ENCODE data around the gene CTNNA2. TPM values are rescaled to one million over a fixed set of nuclear protein-coding genes. Genes with fewer than 3 reads are reported as not detected.

The CTNNA2 gene
- total RNA-seq, 1 experiment from 2014 or later, result 5.5 TPM

DNA sequence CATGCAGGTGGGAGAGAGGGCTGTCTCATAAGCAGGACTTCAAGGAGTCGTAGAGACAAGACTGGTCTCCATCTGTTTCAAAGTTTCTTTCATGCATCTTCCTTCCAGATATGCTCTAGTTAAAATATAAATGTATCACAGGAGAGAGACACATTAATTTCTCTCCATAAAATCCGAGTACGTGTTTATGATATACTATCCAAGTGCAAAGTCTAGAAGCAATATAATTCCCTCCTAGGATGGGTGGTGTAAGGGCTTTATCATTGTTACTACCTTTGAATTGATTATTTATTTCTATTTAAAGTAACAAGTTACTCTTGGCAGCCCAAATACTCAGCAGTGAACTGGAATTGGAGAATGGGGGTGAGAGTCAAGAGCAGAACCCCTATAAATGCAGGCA, 619.4 kb downstream of the CTNNA2 start:
- Mint-ChIP-seq H3K27me3 (ENCODE audit: low read depth) (peaks cover 12% of the 10 kb centered on the region), H3K36me3 (ENCODE audit: insufficient read depth in 1 of 3, low read depth in 3 of 3) (no peaks in the 10 kb centered on the region; a peak in 2 of 7 replicates), H3K27ac (no peak overlapping the region; a peak in 1 of 7 replicates), H3K4me3 (no peak overlapping the region), H3K9me3 (peaks cover 4 to 6% of the 10 kb centered on the region in 2 experiments; a peak in 3 of 5 replicates), H3K4me1 (peaks cover 11 to 24% of the 10 kb centered on the region in 2 experiments)
- no peak overlapping the region for H2BK12ac ChIP-seq (ENCODE audit: insufficient read length, low read depth, low read length)
- TF ChIP-seq, protein P1, sequence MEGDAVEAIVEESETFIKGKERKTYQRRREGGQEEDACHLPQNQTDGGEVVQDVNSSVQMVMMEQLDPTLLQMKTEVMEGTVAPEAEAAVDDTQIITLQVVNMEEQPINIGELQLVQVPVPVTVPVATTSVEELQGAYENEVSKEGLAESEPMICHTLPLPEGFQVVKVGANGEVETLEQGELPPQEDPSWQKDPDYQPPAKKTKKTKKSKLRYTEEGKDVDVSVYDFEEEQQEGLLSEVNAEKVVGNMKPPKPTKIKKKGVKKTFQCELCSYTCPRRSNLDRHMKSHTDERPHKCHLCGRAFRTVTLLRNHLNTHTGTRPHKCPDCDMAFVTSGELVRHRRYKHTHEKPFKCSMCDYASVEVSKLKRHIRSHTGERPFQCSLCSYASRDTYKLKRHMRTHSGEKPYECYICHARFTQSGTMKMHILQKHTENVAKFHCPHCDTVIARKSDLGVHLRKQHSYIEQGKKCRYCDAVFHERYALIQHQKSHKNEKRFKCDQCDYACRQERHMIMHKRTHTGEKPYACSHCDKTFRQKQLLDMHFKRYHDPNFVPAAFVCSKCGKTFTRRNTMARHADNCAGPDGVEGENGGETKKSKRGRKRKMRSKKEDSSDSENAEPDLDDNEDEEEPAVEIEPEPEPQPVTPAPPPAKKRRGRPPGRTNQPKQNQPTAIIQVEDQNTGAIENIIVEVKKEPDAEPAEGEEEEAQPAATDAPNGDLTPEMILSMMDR (conservative IDR thresholded peaks at IDR 0.05), result no peak
- H3K4me1 ChIP-seq (ENCODE audit: insufficient read depth, low read length), result peaks cover 8% of the 10 kb centered on the region; the same call in 1 of the 2 replicates
- no peak overlapping the region for H2BK120ac ChIP-seq (ENCODE audit: low read depth, low read length, poor library complexity, severe bottlenecking)
- H3K14ac ChIP-seq (ENCODE audit: insufficient read depth, low read length), result no peak overlapping the region
- H3K27ac ChIP-seq (ENCODE audit: insufficient read length, low read depth, low read length), result no peak overlapping the region
- DNase-seq, result no peak
- no peak overlapping the region for H4K8ac ChIP-seq (replicated peaks; ENCODE audit: insufficient read length, low read depth, low read length)
- H2AFZ ChIP-seq (ENCODE audit: low read length), result no peak overlapping the region
- H2BK15ac ChIP-seq (ENCODE audit: low read depth, low read length), result no peak overlapping the region
- no peak overlapping the region for H3K4me2 ChIP-seq (ENCODE audit: insufficient read depth, insufficient read length, low read length)
- no peak overlapping the region for H3K56ac ChIP-seq (ENCODE audit: insufficient read length, low read depth, low read length)
- H4K91ac ChIP-seq (ENCODE audit: insufficient read length, low read depth, low read length), result no peak overlapping the region
- no peak overlapping the region for H2AK5ac ChIP-seq (ENCODE audit: insufficient read length, low read length)
- no peaks in the 10 kb centered on the region for H3K23me2 ChIP-seq (ENCODE audit: insufficient read length, low read depth, low read length, poor library complexity, severe bottlenecking)
- no peaks in the 10 kb centered on the region for H3K9me3 ChIP-seq (ENCODE audit: control insufficient read depth, low read depth, low read length)
- H4K5ac ChIP-seq (ENCODE audit: insufficient read length, low read depth, low read length), result no peak overlapping the region
- H3K23ac ChIP-seq (ENCODE audit: insufficient read length, low read depth, low read length), result no peak overlapping the region
- H3K79me2 ChIP-seq (ENCODE audit: insufficient read depth, low read length), result no peaks in the 10 kb centered on the region
- no peak overlapping the region for H3T11ph ChIP-seq (ENCODE audit: low read length)
- no peak overlapping the region for H2BK5ac ChIP-seq (ENCODE audit: insufficient read length, low read length)
- no peak overlapping the region for H3K9ac ChIP-seq (ENCODE audit: extremely low read depth, insufficient read length, low read length)
- H3K4ac ChIP-seq (ENCODE audit: low read depth, low read length), result no peak overlapping the region
- H3K18ac ChIP-seq (ENCODE audit: insufficient read length, low read depth, low read length), result no peak overlapping the region
- no peaks in the 10 kb centered on the region for H4K20me1 ChIP-seq (ENCODE audit: control insufficient read depth, insufficient read depth, insufficient read length)
- H3K27me3 ChIP-seq (ENCODE audit: insufficient read depth, low read length), result no peaks in the 10 kb centered on the region
- no peak overlapping the region for H2BK20ac ChIP-seq (ENCODE audit: low read depth, low read length, poor library complexity, severe bottlenecking)
- H3K79me1 ChIP-seq (ENCODE audit: insufficient read depth, low read depth, low read length, poor library complexity, severe bottlenecking), result no peaks in the 10 kb centered on the region
- no CpG with 5 or more reads among the region's 3 CpGs for WGBS (ENCODE audit: extremely low coverage, insufficient read length, low lambda C conversion rate)

Data from H9 (cell line).